Thoracic aorta (tissue), 2 donors: Measurements from ENCODE around the gene MDK. TPM values are rescaled to one million over a fixed set of nuclear protein-coding genes. Genes with fewer than 3 reads are reported as not detected.

Experiments
- ATAC-seq: fragments of 150-250 bp; one replicate; pipeline ENCODE4 v1.8.0; 2017; ENCODE audit warnings: low read depth; ENCODE audit not compliant: insufficient number of reproducible peaks, low FRiP score
- DNase-seq: peaks from one replicate; pipeline ENCODE4 v3.0.0-alpha.2; 2020; ENCODE audit warnings: low spot score
- H3K27ac ChIP-seq, 2 donors: fragments of 200-600 bp; sonication (generic); 1 replicate in 1 of 2; 2 replicates in 1 of 2; pipeline ENCODE4 v1.5.1; 2016; ENCODE audit warnings: mild to moderate bottlenecking in 2 of 2, moderate library complexity in 2 of 2
- H3K27me3 ChIP-seq: fragments of 200-600 bp; sonication (generic); replicated peaks from 2 replicates; pipeline ENCODE4 v1.6.0; 2016; ENCODE audit warnings: mild to moderate bottlenecking; ENCODE audit not compliant: insufficient read depth
- H3K36me3 ChIP-seq: fragments of 200-600 bp; sonication (generic); one replicate; pipeline ENCODE4 v1.5.1; 2016
- H3K4me1 ChIP-seq, 2 donors: fragments of 200-600 bp; sonication (generic); 1 replicate in 1 of 2; 2 replicates in 1 of 2; pipeline versions ENCODE4 v1.5.1 to v1.6.0; 2016; ENCODE audit warnings: low read depth in 2 of 2, mild to moderate bottlenecking in 1 of 2; ENCODE audit not compliant: control insufficient read depth in 1 of 2
- H3K4me3 ChIP-seq: fragments of 200-600 bp; sonication (generic); 2 replicates; pipeline ENCODE4 v1.5.1; 2016; ENCODE audit warnings: mild to moderate bottlenecking
- H3K9me3 ChIP-seq: fragments of 200-600 bp; sonication (generic); 2 replicates; pipeline ENCODE4 v1.5.1; 2016
- CTCF ChIP-seq: fragments of 200-600 bp; sonication (generic); IDR thresholded peaks from one replicate; pipeline ENCODE4 v1.5.1; 2019; ENCODE audit warnings: antibody characterized with exemption
- total RNA-seq, 2 donors: library from RNA; depleted of rRNA; stranded (reverse); fragments of >200 nt; gene quantifications; one replicate each; pipeline versions ENCODE4 v1.1.0 to v1.2.3, GENCODE V29; 2016

The MDK gene
- total RNA-seq, 2 donors from 2014 or later, result 13.5 to 21.0 TPM

GRCh38 chr11:46431211-46431610, 49.7 kb downstream of the MDK start:
- no peaks in the 10 kb centered on the region for H3K27me3 ChIP-seq
- no peak for ATAC-seq
- no peak for TF ChIP-seq CTCF
- no peak overlapping the region for H3K27ac ChIP-seq
- H3K4me1 ChIP-seq, result no peaks in the 10 kb centered on the region
- H3K9me3 ChIP-seq, result no peaks in the 10 kb centered on the region
- H3K4me3 ChIP-seq, result no peak overlapping the region
- peaks cover 25% of the 10 kb centered on the region for H3K36me3 ChIP-seq
- no peak for DNase-seq

Other genes starting within 250 kb of the MDK start
- 1 to 10 TPM; 3.0 to 7.6 TPM for gene CREB3L1, start 104.0 kb upstream of the MDK start, total RNA-seq
- gene DGKZ, start 34.2 kb upstream of the MDK start, total RNA-seq, result 10 to 100 TPM; 40.6 to 68.2 TPM
- gene CHRM4, start 10.1 kb downstream of the MDK start, total RNA-seq, result 1 to 10 TPM in 1 of 2 donors, not detected in 1; 1.8 TPM
- 10 to 100 TPM; 35.2 to 42.2 TPM for gene AMBRA1, start 212.4 kb downstream of the MDK start, total RNA-seq
- gene HARBI1, start 235.6 kb downstream of the MDK start, total RNA-seq, result 1 to 10 TPM in 1 of 2 donors, not detected in 1; 1.1 TPM
- 100 to 1,000 TPM; 121 to 144 TPM for gene ATG13, start 235.9 kb downstream of the MDK start, total RNA-seq